SK-N-MC (cell line): ENCODE data around the gene ABCA6.

Experiments used
- EZH2 ChIP-seq: fragments of 200-600 bp; sonication (generic); IDR thresholded peaks from one replicate; pipeline ENCODE4 v1.6.1; 2017; ENCODE audit warnings: antibody characterized with exemption
- POLR2AphosphoS5 ChIP-seq: IDR thresholded peaks from 2 replicates; pipeline ENCODE4 v1.6.1; 2012; ENCODE audit warnings: mild to moderate bottlenecking, low read depth, low read length, borderline replicate concordance

- TF ChIP-seq EZH2 (no peak), POLR2AphosphoS5 (no peak)
Measured at GRCh38 chr17:69060822-69061221, 80.9 kb downstream of the ABCA6 start, which contains the start of gene ABCA9.
